Posterior vena cava (tissue), 2 donors: ENCODE results near the gene UBAP1L. TPM values are rescaled to one million over a fixed set of nuclear protein-coding genes. Genes with fewer than 3 reads are reported as not detected.
"Not testable (repeated sequence)": the region's sequence is repeated elsewhere in the genome, so short reads cannot be mapped to it uniquely, and the experiment has no call there.

Experiments used
- DNase-seq: peaks from one replicate; pipeline ENCODE4 v3.0.0-alpha.2; 2020; ENCODE audit warnings: low spot score
- intact Hi-C, 2 donors: fragments of 100-400 bp; cut with DNase I; formaldehyde crosslinking; loops; one replicate each; pipeline versions ENCODE4 v1.14.1 to v1.14.2; 2022 to 2023
- total RNA-seq, 2 donors: library from RNA; stranded (reverse); fragmentation: NEBNext Ultra II Directional; extraction: Animal tissue kit (Norgen Biotek cat#: 25700); gene quantifications; one replicate each; pipeline ENCODE4 v1.2.1, GENCODE V29; 2021
- donor health status: DM: yes; HTN: yes; CAD: no.
- donor health status: DM: yes; HTN: yes; CAD: no.

UBAP1L gene
- total RNA-seq, 2 donors from 2014 or later, result 3.6 to 3.7 TPM

GRCh38 chr15:65056868-65057548 is 58.0 kb downstream of the UBAP1L start:
- intact Hi-C loops, result no loop called here
- no peak for DNase-seq

GRCh38 chr15:65056106-65056505 is 58.9 kb downstream of the UBAP1L start:
- intact Hi-C loops, result no loop called here
- no peak for DNase-seq

DNA sequence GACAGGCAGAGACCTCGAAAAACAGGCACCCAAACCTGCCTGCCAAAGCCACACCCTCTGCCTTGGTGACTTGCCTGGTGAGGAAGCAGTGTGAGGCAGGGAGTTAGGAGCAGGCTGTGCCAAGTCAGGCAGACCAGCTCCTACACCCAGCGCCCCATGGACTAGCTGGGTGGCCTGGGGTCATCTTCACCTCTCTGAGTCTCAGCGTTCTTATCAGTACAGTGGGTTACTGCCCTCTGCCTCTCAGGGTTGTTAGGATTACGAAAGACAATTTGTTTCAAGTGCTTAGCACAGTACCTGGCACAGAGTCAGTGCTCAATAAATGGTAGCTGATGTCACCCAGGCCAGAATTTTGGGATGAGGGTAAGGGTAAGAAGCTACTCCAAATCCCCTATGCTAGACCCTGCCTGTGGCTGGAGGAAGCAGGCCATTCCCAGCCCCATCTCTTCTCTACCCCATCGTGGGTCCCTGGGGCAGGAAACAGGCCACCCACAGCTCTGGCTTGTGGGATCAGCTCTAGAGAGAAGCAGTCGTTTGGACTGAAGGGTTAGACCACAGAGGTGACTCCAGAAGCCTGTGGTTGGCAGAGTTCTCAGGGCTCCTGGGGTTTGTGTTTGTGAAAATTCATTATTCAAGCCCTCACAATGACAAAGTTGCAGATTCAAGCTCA is 59.7 kb downstream of the UBAP1L start:
- peak; percentile 46 for DNase-seq
- intact Hi-C loops, result no loop called here

DNA sequence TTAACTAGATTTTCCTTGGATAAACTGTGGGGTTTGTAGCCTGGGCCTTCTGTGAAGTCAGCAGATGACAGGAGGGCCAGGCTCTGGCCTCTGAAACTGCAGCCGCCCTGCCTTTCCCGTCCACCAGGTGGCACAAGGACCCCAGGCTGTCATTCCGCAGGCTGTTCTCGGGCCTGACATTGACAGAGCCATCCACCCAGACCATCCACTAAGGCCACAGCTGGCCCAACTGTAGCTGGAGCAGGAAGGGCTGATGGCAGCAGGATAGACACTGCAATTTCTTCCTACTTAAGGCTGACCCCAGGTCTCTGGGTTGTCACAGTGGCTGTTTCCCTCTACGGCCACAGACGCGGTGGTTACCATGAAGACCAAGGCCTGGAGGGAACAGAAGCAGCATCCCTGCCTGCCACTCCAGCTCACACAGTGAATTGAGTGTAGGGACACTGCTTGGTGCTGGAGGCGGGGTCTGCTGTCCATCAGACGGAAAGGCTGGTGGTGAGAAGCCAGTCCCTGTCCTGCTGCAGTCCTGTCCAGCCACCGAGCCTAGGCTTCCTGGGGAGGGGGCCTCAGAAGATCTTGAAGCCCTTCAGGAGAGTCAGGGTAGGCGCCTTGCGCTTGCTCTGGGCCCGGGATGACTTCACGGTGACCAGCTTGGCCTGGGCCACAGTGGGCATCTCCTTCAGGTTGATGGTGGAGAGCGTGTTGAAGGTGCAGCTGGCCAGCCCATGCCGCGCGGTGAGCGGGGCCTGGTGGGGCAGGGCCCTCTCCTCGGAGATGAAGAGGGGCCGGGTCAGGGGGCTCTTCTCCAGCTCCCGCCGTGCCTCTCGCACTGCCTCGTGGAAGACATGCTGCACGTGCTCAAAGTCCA is 60.4 kb downstream of the UBAP1L start:
- intact Hi-C loops, result loop anchor here in 1 of 2 donors (5.0 kb wide), 1 partner anchor 33 kb away; no protein-coding TSS in a partner anchor
- DNase-seq, result peak; percentile 91

DNA sequence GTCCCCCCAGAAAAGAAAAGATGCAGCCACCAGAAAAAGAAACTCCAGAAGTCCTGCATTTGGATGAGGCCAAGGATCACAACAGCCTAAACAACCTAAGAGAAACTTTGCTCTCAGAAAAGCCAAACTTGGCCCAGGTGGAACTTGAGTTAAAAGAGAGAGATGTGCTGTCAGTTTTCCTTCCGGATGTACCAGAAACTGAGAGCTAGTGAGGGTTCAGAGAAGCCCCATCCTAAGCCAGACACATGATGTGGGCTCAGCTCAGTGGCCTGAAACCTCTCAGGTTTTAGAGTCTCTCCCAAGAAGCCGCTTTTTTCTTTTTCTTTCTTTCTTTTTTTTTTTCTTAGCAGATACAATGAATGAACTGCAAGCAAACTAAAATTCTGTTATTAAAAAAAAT is 62.0 kb downstream of the UBAP1L start:
- intact Hi-C loops, result loop anchor here in 1 of 2 donors (5.0 kb wide), 1 partner anchor 34 kb away; no protein-coding TSS in a partner anchor
- no peak for DNase-seq

- DNase-seq, result peak; percentile 72
- intact Hi-C loops, result loop anchor here in 1 of 2 donors (5.0 kb wide), 1 partner anchor 36 kb away; no protein-coding TSS in a partner anchor
Measured at GRCh38 chr15:65051266-65051665, 63.7 kb downstream of the UBAP1L start.

- intact Hi-C loops, result loop anchor here in 1 of 2 donors (5.0 kb wide), 1 partner anchor 37 kb away; no protein-coding TSS in a partner anchor
- no peak for DNase-seq
Measured at GRCh38 chr15:65050270-65050669, 64.7 kb downstream of the UBAP1L start.

DNA sequence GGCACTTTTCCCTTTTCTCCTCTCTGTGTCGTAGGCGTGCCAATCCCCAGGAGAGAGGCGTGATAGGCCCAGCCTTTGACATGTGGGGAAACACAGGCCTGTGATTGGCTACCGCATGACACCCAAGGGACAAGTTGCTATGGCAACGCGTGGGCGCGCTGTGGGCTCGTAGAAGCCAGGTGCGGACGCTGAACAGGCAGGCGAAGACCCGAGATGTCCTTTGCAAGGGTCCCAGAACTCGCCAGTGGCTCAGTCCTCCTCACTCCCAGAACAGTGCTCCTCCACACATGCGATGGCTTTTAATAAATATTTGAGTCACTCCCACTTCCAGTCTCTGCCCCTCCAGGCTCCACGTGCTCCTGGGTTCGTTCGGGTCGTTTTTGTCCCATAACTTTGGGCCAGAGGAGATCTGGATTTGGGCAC is 65.6 kb downstream of the UBAP1L start:
- intact Hi-C loops, result no loop called here
- DNase-seq, result peak; percentile 95

GRCh38 chr15:65048241-65048640 is 66.8 kb downstream of the UBAP1L start:
- no peak for DNase-seq
- intact Hi-C loops, result no loop called here

GRCh38 chr15:65044724-65045481 is 70.1 kb downstream of the UBAP1L start, which contains the start of gene SLC51B:
SLC51B (plus strand) TSS chr15:65045387; CDS start chr15:65050005, 4,618 bp downstream.
- intact Hi-C loops, result no loop called here
- DNase-seq, result peak; percentile 26

- DNase-seq, intact Hi-C loops: not testable (repeated sequence)
Measured at GRCh38 chr15:65044218-65044617, 70.8 kb downstream of the UBAP1L start.

DNA sequence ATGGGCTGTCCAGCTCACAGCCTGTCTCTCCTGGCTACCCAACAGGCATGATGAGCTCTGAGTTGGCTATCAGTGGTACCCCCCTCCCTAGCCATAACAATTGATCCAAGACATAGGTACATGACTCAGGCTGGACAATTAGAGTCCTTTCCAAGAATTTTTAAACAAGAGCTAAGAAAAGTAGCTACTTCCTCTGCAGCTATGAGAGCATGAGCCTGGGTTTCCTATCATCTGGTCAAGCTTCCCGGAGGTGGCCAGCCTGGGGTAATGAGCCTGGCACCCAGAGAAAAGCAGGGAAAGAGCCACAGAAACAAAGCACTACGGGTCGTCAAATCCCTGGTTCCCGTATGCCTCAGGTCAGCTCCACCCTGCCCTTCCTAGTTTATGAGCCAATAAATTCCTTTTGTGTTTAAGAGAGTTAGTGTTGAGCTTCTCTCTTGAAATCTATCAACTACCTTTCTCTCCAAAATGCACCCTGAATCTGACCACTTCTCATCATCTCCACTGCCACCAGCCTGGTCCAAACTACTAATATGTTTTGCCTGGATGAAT is 72.1 kb downstream of the UBAP1L start:
- peak; percentile 4 for DNase-seq
- intact Hi-C loops, result no loop called here

Other genes with a start within 250 kb of the UBAP1L start
- gene ANKDD1A, start 203.3 kb downstream of the UBAP1L start, total RNA-seq, result 10 to 100 TPM; 17.1 to 25.1 TPM
- gene SPG21, start 125.3 kb downstream of the UBAP1L start, total RNA-seq, result 10 to 100 TPM; 65.8 to 78.2 TPM
- 10 to 100 TPM; 14.9 to 20.0 TPM for gene MTFMT, start 85.6 kb downstream of the UBAP1L start, total RNA-seq
- not detected for gene SLC51B, start 69.8 kb downstream of the UBAP1L start, total RNA-seq
- gene RASL12, start 47.2 kb downstream of the UBAP1L start, total RNA-seq, result 10 to 100 TPM; 82.4 to 93.9 TPM
- gene KBTBD13, start 38.5 kb downstream of the UBAP1L start, total RNA-seq, result under 1 TPM; 0.37 to 0.57 TPM
- 10 to 100 TPM; 17.6 to 19.6 TPM for gene PDCD7, start 18.6 kb upstream of the UBAP1L start, total RNA-seq
- 10 to 100 TPM; 28.9 to 34.8 TPM for gene CLPX, start 70.1 kb upstream of the UBAP1L start, total RNA-seq
- gene CILP, start 96.3 kb upstream of the UBAP1L start, total RNA-seq, result 10 to 100 TPM in 1 of 2 donors, 1 to 10 TPM in 1; 9.6 to 43.4 TPM
- 1 to 10 TPM; 7.4 TPM for gene PARP16, start 171.7 kb upstream of the UBAP1L start, total RNA-seq
- gene RNU5A-1, start 180.9 kb upstream of the UBAP1L start, total RNA-seq, result not detected
- gene RNU5B-1, start 189.5 kb upstream of the UBAP1L start, total RNA-seq, result 100 to 1,000 TPM in 1 of 2 donors, 10 to 100 TPM in 1; 95.0 to 102 TPM